Choroid plexus epithelial cell (primary cell): ENCODE measurements around the gene DNM1.

Experiments used
- DNase-seq: peaks from one replicate; pipeline ENCODE4 v3.0.0-alpha.2; 2010; ENCODE audit warnings: low read depth
- H3K4me3 ChIP-seq: 2 replicates; pipeline ENCODE4 v1.5.1; 2011; ENCODE audit warnings: low read depth, mild to moderate bottlenecking, control low read depth, low read length, moderate library complexity
- TF ChIP-seq, protein P1 (sequence below): conservative IDR thresholded peaks from 2 replicates; pipeline ENCODE4 v1.5.1; 2011; ENCODE audit warnings: low read depth, mild to moderate bottlenecking, control low read depth, inconsistent platforms, low read length, moderate library complexity

Gene DNM1

DNA sequence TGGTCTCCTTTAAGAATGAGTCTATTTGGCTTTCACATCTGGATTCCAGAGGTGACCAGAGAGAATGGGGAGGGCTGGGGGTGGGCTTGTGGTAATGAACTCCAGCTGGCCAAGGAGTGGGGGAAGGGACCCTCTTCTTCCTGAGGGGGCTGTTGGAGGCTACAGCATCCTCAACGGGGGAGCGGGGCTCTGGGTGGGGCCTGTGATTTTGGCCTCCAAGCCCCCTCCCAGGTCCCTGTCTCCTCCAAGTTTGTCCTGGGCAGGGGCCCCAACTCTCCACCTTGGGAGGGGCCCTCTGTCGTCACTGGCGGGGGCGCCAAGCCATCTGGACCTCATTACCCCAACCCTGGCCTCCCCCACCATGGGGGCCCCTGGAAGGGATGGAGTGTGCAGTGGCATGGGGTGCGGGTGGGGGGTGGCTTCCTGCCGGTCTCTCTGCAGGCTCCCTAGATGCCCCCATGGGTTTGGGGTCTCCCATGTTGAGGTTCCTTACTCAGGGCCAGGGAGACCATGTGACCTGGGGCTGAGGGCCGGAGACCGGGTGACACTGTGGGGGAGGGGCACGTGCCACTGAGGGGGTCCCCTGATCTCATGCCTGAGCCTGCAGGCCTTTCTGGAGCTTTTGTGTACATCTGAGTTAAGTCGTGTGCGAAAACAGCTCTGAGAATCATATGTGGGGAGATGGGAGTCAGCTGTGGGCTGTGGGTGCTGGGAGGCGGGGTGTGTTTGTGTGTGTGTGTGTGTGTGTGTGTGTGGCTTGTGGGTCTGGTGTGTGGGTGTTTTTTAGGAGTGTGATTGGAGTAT is 40.2 kb downstream of the DNM1 start:
- DNase-seq: peak; percentile 29
- TF ChIP-seq, protein P1, sequence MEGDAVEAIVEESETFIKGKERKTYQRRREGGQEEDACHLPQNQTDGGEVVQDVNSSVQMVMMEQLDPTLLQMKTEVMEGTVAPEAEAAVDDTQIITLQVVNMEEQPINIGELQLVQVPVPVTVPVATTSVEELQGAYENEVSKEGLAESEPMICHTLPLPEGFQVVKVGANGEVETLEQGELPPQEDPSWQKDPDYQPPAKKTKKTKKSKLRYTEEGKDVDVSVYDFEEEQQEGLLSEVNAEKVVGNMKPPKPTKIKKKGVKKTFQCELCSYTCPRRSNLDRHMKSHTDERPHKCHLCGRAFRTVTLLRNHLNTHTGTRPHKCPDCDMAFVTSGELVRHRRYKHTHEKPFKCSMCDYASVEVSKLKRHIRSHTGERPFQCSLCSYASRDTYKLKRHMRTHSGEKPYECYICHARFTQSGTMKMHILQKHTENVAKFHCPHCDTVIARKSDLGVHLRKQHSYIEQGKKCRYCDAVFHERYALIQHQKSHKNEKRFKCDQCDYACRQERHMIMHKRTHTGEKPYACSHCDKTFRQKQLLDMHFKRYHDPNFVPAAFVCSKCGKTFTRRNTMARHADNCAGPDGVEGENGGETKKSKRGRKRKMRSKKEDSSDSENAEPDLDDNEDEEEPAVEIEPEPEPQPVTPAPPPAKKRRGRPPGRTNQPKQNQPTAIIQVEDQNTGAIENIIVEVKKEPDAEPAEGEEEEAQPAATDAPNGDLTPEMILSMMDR: no peak
- H3K4me3 ChIP-seq: no peak overlapping the region

DNA sequence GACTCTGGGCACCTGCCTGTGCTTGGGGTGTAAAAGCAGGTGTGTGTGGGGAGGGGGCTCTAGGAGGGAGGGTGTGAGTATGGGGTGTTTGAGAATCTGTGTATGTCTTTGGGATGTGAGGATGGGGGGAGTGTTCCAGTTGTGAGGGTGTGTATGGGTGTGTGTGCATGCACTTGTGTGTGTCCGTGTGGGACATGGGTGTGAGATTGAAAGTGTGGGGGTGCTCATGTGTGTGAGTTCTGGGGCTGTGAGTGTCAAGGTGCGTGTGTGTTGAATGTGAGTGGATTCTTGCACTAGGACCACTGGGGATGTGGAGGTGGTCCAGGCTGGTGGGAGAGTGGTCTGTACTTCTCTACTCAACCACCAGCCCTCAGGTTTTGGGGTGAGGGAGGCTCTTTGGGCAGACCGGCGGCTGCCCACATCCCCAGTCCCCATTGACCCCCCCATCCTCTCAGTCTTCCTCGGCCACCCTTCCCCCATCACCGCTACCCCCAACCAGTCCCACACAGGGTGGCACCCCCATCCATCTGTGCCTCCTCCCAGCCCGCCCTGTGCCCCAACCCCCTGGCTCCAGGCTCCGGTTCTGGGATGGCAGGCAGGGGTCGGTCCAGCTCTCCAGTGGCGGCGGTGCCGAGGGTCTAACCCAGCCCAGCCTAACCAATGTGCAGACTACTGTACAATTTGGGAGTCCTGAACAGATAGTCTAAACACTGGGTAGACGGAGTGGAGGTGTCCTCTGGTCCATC is 41.1 kb downstream of the DNM1 start:
- TF ChIP-seq, protein P1: no peak
- DNase-seq: no peak
- peak overlapping the region; percentile 52 for H3K4me3 ChIP-seq

DNA sequence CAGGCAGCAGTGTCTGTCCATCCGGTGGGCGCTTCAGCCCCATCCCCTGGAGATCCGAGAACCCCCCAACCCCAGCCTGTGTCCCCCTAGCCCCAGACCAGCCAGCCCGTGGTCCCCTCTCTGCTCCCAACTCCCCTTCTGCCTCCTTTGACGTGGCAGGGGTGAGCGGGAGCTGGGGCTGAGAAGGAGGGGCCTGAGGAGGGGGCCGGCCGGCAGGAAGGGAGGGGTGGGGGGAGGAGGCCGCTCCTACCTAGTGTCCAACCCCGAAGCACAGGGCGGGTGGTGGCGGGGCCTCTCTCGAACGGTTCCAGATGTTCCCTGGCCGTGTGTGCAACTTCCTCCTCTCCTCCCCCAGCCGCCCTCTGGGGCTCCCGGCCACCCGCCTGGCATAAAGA is 41.7 kb downstream of the DNM1 start:
- H3K4me3 ChIP-seq: peak overlapping the region; percentile 52
- DNase-seq: peak; percentile 82
- TF ChIP-seq, protein P1: no peak

DNA sequence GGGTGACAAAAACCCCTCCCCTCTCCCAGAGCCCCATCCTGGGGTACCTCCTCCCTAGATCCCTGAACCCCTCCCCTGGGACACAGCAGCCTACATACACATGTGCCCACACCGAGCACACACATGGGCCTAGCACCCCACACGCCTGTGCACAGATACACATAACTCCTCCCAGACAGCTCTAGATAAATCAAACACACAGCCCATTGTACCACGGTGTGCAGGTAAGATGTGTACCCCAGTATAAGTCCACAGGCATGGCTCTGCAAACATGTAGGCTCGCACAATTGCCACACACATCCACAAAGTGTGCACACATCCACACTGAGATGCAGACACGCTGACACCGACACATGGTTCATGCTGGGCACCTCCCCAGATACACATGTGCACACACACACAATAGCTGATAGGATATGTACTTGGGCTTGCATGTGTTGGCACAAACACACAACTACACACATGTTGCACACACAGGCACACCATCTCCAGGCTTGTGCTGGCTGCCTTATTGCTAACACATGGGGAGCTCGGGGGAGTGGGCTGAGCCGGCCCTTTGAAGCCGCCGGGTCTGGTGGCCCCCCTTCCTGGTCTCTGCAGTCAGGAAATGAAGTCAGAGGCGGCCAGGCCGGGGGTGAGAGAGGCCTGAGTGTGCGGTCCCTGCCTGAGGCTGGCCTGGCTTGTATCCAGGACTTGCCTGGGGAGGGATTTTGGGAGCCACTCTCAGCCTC is 42.4 kb downstream of the DNM1 start:
- peak; percentile 75 for DNase-seq
- no peak overlapping the region for H3K4me3 ChIP-seq

DNA sequence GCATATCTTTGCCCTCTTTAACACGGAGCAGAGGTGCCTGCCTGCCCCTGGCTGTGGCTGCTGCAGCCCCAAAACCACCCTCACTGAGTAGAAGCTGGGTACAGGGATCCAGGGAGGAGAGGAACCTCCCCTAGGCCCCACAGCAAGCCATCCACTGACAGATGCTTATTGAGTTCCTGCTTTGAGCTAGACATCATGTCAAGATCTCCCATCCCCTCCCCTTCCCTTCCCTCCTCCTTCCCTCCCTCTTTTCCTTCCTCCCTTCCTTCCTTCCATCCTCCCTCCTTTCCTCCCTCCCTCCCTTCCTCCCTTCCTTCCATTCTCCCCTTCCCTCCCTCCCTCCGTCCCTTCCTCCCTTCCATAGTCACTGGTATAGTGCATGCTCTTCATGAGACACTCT is 43.3 kb downstream of the DNM1 start:
- DNase-seq: no peak
- TF ChIP-seq, protein P1: no peak
- H3K4me3 ChIP-seq: no peak overlapping the region

More for the DNA sequence above, 42.4 kb downstream of the DNM1 start:
- TF ChIP-seq, protein P1: no peak

DNA sequence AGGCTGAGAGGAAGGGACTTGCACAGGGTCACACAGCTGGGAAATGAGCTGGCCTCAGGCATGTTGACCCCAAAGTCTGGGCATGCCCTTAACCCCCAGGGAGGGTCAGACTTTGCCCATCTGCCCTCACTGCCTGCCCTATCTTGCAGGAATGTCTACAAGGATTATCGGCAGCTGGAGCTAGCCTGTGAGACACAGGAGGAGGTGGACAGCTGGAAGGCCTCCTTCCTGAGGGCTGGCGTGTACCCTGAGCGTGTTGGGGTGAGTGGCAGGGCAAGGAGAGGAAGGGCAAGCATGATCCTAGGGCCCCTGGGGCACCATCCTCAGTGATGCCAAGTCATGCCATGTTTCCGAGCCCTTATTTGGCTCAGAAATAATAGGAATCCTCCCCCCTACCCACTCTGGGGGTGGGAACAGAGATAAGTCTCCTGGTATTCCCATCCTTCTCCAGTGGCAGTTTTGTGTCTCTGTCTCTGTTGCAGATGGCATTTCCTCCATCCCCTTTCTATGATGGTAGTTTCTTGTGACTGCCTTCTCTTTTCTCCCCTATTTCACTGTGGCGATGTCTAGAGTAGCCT is 44.1 kb downstream of the DNM1 start:
- TF ChIP-seq, protein P1: no peak
- DNase-seq: no peak
- no peak overlapping the region for H3K4me3 ChIP-seq
